CD4-positive, alpha-beta T cell treated with Interleukin-1 beta for 1 hour (primary cell): Measurements from ENCODE around the gene RETREG1.

Source experiments
- DNase-seq, 2 donors: peaks; one replicate each; pipeline ENCODE4 v3.0.0-alpha.2; 2020 to 2022

Gene RETREG1

GRCh38 chr5:16579142-16579847 is 37.5 kb downstream of the RETREG1 start:
- DNase-seq: no peak

- no peak for DNase-seq
Observed at GRCh38 chr5:16578474-16578883, 38.3 kb downstream of the RETREG1 start.

DNA sequence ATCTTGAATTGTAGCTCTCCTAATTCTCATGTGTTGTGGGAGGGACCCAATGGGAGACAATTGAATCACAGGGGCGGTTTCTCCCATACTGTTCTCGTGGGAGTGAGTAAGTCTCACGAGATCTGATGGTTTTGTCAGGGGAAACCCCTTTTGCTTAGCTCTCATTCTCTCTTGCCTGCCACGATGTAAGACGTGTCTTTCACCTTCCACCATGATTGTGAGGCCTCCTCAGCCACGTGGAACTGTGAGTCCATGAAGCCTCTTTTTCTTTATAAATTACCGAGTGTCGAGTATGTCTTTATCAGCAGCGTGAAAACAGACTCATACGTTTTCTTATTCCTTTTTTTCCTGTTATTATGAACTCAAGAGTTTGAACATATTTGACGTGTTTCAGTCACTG is 39.1 kb downstream of the RETREG1 start:
- no peak for DNase-seq

DNA sequence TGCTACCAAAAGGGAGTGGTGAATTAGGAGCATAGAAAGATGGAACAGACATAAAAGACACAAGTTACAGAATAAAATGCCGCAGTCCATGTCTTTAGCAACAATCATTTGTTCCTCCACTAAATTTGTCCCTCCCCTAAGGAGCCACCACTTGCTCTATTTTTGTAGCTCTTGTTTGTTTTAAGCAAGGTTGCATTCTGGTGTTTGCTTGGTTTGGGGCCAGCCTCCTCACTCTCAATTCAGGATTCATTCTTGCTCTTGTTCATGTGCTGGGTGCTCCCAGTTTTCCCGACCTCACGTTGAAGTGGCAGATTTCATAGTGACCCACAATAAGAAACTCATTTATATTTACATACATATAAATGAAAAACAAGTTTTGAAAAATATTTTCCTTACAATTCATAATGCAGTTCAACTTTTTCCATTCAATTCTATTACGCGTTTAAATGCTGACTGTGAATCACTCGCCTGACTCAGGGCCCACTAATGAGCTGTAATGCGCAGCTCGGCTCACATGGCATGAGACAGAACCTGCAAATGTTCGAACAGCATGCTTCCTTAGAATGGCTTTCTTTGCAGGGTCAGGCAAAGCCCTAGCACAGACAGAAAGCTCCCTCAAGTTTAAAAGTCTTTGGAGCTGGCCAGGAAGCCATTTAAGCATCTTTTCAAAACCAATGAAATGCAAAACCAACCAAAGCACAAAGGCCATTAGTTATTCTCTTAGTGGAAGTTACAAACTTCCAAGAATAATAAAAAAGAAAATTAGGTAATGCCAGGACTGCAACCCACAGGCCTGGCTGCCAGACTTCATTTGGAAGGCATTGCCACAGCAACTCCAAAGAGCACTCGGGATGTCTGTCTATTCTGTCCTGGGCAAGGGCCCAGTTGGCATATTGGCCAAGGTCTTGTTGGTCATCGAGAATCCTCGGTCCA is 41.7 kb downstream of the RETREG1 start:
- DNase-seq: no peak

- DNase-seq: no peak
Observed at GRCh38 chr5:16573401-16573800, 43.4 kb downstream of the RETREG1 start.

DNA sequence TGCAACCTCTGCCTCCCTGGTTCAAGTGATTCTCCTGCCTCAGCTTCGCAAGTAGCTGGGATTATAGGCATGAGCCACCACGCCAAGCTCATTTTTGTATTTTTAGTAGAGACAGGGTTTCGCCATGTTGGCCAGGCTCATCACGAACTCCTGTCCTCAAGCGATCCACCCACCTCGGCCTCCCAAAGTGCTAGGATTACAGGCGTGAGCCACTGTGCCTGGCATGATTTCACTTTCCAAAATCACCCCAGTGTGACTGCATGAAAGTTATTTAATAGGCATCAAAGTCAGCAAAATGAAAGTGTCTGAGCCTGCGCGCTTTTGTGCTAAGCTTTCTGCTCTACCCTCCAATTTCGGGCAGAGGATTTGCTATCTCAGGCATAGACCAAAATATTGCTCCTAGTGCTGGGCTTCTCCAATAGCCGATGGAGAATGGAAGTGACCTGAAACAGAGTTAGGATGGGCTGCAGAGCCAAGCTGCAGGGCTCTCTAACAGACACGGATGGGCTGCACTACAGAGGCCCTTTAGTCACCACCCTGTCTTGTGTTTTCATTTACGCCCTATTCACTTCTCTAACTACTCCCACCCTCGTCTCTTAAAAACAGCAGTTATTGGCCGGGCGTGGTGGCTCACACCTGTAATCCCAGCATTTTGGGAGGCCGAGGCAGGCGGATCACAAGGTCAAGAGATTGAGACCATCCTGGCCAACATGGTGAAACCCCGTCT is 44.3 kb downstream of the RETREG1 start:
- DNase-seq: no peak

DNA sequence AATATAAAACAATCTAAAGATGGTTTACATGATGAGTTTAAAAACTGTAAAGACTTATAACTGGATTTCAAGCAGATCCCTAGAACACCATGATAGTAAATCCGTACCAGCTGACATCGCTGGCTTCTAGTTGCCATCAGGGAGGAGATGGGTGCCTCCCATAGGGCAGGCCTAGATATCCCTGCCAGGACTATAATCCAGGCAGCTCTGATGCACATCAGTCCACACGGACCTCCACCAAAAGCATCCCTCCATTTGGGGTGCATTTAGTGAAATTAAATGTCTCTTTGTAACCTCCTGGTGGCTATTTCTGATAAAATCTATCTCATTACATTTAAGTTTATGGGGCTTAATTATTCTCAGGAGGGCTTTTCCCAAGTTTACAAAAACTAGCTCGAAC is 45.8 kb downstream of the RETREG1 start:
- no peak for DNase-seq

- no peak for DNase-seq
Observed at GRCh38 chr5:16570121-16570815, 46.5 kb downstream of the RETREG1 start.

DNA sequence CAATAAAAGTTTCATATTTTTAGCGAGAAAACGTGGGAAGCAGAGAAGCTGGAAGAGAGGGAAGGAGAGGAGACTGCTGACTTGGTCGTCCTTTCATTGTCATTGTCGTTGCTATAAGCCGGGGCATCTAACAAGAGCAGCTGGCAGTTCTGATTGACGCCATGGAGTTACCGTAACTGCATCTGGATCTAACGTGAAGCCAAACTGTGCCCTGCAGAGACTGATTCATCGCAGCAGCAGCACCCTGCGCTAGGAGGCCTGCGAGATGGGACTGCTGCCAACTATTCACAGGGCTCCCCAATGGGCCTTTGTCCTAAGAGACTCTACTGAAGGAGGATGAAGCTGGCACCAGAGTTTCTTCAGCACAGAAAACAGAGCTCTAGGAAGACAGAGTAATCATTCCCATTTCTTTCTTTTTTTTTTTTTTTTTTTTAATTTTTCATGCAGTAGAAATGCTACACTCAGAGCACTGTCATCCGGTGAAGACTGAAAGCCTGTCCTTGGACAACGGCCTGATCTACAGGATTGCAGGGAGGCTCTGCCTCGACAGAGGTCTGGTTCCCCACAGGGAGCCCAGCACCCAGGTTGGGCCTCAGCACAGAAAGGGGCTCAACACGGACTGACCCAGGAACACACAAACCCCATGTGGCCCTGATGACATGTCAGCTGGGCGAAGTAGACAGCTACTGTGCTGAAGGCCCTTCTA is 47.8 kb downstream of the RETREG1 start:
- DNase-seq: no peak

GRCh38 chr5:16567365-16567764 is 49.4 kb downstream of the RETREG1 start:
- DNase-seq: no peak

GRCh38 chr5:16565118-16565517 is 51.7 kb downstream of the RETREG1 start:
- no peak for DNase-seq

DNA sequence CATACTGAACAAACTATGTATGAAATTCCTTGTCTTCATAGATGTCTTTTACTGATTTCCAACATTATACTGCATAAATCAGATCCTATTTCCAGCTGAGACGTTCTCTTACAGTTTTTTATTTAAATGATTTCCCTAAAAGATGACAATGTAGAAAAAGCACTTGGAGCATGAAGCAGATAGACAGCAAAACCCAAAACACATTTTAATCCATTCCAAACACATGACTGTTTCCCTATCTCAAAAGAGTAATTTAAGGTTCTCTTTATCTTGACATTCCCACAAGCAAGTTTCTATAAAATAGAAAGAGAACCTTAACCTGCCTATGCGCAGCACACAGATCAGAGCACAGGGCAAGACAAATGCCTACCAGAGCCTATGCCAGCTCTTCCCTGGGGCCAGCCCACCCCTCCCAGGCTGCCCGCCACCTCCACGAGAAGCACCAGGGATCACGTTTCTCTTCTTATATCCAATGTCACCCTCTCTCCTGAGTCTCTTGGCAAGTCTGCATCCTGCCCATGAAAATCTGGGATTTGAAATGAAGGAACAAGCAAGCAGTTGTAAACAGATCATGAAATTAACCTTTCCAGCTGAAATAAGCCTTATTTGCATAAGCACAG is 52.4 kb downstream of the RETREG1 start:
- DNase-seq: no peak

DNA sequence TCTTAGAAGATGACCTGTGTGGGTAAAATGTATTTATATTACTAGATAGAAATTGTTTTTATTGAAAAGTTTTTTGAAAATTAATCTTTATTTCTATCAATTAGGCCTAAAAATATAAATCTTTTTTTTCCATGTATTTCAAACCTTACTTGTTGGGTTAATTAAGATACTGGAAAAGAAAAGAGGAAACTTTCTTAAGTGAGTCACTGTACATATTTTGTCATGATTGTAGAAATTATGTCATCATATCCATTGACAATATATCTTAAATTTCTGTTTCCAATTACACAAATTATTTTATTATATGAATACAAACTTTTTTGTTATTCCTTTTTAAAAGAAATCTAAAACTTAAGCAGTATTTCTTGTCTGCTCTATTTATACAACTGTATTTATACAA is 53.1 kb downstream of the RETREG1 start:
- no peak for DNase-seq

DNA sequence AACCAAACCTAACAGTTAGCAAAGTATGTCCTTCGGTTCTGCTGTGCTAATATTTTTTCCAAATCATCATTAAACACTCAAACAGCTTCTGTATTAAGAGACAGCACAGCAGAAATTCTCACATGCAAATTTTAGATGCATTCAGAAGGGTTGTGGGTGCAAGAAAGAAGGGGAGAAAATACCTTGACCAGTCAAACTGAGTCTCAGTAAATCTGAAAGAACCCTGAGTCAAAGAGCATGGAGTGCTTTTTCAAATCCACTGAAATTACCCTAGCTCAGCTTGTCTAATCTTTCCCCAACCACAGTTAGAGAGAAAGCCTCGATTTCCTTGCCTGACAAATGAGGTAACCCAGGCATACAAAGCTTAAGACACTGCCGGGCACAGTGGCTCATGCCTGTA is 55.1 kb downstream of the RETREG1 start:
- no peak for DNase-seq

GRCh38 chr5:16559702-16560101 is 57.1 kb downstream of the RETREG1 start:
- no peak for DNase-seq

DNA sequence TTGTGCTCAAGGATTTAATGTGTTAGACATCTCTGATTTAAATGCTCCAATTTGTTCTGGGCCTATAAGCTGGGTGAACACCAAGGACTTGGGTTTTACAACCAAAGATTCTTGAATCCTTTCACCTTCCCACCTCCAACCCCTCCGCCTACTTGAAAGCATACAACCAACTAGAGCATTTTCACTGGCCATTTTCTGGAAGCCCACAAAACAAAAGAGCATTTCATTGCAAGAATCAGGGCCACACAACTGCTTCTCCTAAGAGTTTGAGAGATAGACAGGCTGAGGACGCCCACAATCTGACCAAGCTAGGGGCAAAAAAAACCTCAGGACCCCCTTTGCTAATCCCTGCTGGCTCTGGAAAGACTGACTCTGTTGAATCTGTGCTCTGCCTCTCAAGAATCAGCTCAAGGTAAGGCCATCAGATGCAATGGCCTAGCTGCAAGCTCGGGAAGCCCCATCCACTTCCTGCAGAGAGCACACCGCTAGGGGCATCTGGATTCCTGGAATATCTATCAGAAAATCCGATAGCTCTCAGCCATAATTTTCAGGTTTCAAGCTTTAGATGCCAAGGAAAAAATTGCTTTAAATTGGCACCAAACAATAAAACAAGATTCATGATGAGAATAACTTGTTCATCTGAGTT is 57.7 kb downstream of the RETREG1 start:
- DNase-seq: no peak

DNA sequence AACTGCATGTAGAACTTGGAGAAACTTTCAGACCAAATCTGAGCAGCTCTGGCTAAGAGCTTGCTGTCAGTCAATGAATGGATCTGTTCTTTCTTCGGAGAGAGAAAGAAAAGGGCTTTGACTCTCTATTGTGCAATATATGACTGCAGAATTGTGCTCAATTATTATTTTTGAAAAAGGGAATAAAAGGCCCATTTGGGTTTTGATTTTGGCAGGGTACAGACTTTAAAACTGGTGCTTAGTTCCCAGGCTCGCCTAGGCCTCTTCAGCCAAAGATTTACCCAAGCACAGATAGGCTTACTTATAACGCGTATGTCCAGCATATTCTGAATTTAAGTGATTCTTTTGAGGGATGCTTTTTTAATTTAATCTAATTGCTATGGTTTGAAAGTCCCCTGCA is 59.3 kb downstream of the RETREG1 start:
- no peak for DNase-seq

GRCh38 chr5:16554110-16554509 is 62.7 kb downstream of the RETREG1 start:
- DNase-seq: no peak

DNA sequence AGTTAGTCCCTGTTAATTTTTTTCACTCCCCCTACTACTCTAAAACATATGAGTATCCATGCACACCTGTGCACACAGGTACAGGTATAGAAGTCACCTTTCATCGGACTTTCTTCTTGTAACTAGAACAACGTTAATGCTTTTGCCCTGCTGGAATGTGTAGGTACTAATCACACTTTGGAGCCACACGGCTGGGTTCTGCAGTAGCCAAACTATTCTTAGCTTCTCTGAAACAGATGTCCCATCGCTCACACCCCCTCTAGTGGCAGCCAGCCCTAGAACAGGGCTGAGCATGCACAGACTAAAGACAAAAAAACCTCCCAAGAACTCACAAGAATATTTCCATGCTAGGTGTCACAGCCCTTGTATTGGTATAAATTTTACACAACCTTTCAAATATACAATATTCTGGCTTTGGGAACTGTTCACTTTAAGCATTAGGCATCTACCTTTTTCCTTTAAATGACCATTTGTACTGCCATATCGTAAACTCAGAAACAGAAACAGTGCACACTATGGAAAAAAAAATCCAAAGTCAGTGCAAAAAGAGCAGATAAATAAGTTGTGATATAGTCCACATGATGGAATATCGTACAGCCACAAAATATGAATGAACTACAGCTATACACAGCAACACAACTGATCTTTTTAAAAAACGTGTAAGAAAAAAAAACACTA is 64.0 kb downstream of the RETREG1 start:
- peak; percentile 28 to 39 for DNase-seq

DNA sequence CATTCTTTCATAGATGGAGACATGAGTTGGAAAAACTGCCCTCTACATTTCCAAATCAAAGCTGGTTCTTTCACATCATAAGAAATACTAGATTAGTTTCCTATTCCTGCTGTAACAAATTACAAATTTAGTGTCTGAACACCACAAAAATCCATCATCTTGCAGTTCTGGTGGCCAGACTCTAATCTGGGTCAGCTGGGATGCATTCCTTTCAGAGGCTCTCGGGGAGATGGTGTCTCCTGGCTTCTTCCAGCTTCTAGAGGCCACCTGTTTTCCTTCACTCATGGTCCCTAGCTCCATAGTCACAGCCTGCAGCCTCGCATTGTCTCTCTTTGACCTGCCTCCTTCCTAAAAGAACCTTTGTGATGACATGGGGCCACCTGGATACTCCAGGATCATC is 65.2 kb downstream of the RETREG1 start:
- DNase-seq: no peak
